ENCODE results near the gene CYSRT1. TPM values are rescaled to one million over a fixed set of nuclear protein-coding genes. Genes with fewer than 3 reads are reported as not detected.

CYSRT1 gene
- total RNA-seq, 6 experiments from 2014 or later: 0.20 to 1.2 (median 0.31) TPM; not detected in 1

GRCh38 chr9:137181680-137182079 is 43.3 kb upstream of the CYSRT1 start:
- no peak for DNase-seq
- H3K4me1 ChIP-seq: peaks cover 0 to 3% (median 2%) of the 10 kb centered on the region in 4 donors
- WGBS (ENCODE audit: insufficient coverage, low coverage, low lambda C conversion rate, missing lambda C conversion rate): 72% methylated on average over 5 of the region's 22 CpGs
- intact Hi-C loops (cut with DNase I): loop anchor here in 1 of 2 donors (10.0 kb wide), 1 partner anchor 53 kb away; the partner anchor contains the start of gene SLC34A3
- peaks cover 0 to 42% (median 20%) of the 10 kb centered on the region in 4 donors for H3K36me3 ChIP-seq
- no peak overlapping the region for H3K4me3 ChIP-seq
- H3K27ac ChIP-seq: no peak overlapping the region
- H3K27me3 ChIP-seq: no peaks in the 10 kb centered on the region
- ATAC-seq: no peak
- TF ChIP-seq CTCF (IDR thresholded peaks at IDR 0.05): no peak
- H3K9me3 ChIP-seq: no peaks in the 10 kb centered on the region

GRCh38 chr9:137182836-137183235 is 42.1 kb upstream of the CYSRT1 start:
- Histone ChIP-seq H3K4me3 (no peak overlapping the region), H3K27me3 (no peaks in the 10 kb centered on the region), H3K36me3 (peaks cover 0 to 42% (median 20%) of the 10 kb centered on the region in 4 donors), H3K27ac (no peak overlapping the region), H3K9me3 (no peaks in the 10 kb centered on the region), H3K4me1 (peaks cover 0 to 15% (median 7%) of the 10 kb centered on the region in 4 donors)
- DNase-seq: no peak
- 87% methylated on average over 6 of the region's 17 CpGs for WGBS (ENCODE audit: insufficient coverage, low coverage, low lambda C conversion rate, missing lambda C conversion rate)
- intact Hi-C loops (cut with DNase I): loop anchor here in 1 of 2 donors (10.0 kb wide), 1 partner anchor 52 kb away; the partner anchor contains the start of gene SLC34A3
- no peak for ATAC-seq
- TF ChIP-seq POLR2A (IDR thresholded peaks at IDR 0.05) (no peak), CTCF (IDR thresholded peaks at IDR 0.05) (no peak)

GRCh38 chr9:137183980-137184595 is 40.9 kb upstream of the CYSRT1 start:
- Histone ChIP-seq H3K9me3 (no peaks in the 10 kb centered on the region), H3K4me3 (no peak overlapping the region), H3K4me1 (peaks cover 0 to 15% (median 7%) of the 10 kb centered on the region in 4 donors), H3K27me3 (no peaks in the 10 kb centered on the region), H3K27ac (no peak overlapping the region), H3K36me3 (peaks cover 0 to 42% (median 20%) of the 10 kb centered on the region in 4 donors)
- intact Hi-C loops (cut with DNase I): loop anchor here in 1 of 2 donors (10.0 kb wide), 1 partner anchor 51 kb away; the partner anchor contains the start of gene SLC34A3
- TF ChIP-seq CTCF (IDR thresholded peaks at IDR 0.05): no peak
- no peak for TF ChIP-seq POLR2A (IDR thresholded peaks at IDR 0.05)
- WGBS (ENCODE audit: insufficient coverage, low coverage, low lambda C conversion rate, missing lambda C conversion rate): 88% methylated on average over 13 of the region's 27 CpGs
- ATAC-seq (no peak), DNase-seq (no peak)

GRCh38 chr9:137184881-137185660 is 39.9 kb upstream of the CYSRT1 start:
- DNase-seq (no peak), ATAC-seq (no peak)
- no peaks in the 10 kb centered on the region for H3K27me3 ChIP-seq
- intact Hi-C loops (cut with DNase I): loop anchor here in 1 of 2 donors (10.0 kb wide), 1 partner anchor 50 kb away; the partner anchor contains the start of gene SLC34A3
- no peaks in the 10 kb centered on the region for H3K9me3 ChIP-seq
- no peak overlapping the region for H3K4me3 ChIP-seq
- H3K36me3 ChIP-seq: peaks cover 0 to 42% (median 15%) of the 10 kb centered on the region in 4 donors
- no peak overlapping the region for H3K27ac ChIP-seq
- peaks cover 0 to 25% (median 12%) of the 10 kb centered on the region in 4 donors for H3K4me1 ChIP-seq
- 92% methylated on average over 7 of the region's 48 CpGs for WGBS (ENCODE audit: insufficient coverage, low coverage, low lambda C conversion rate, missing lambda C conversion rate)
- TF ChIP-seq CTCF (IDR thresholded peaks at IDR 0.05): no peak
- TF ChIP-seq POLR2A (IDR thresholded peaks at IDR 0.05): no peak
